ENCODE results near the gene SPACA4. TPM values are rescaled to one million over a fixed set of nuclear protein-coding genes. Genes with fewer than 3 reads are reported as not detected.
A peak's percentile ranks its signal among the peaks of the same experiment; 100 is the strongest.

Gene SPACA4
- total and polyA plus RNA-seq, 2 experiments from 2014 or later: not detected

GRCh38 chr19:48648134-48648533 is 41.6 kb downstream of the SPACA4 start:
- H3K4me3 ChIP-seq: no peak overlapping the region
- no peaks in the 10 kb centered on the region for H3K9me3 ChIP-seq (ENCODE audit: low read depth)
- H3K27ac ChIP-seq: no peak overlapping the region
- H3K27me3 ChIP-seq: no peaks in the 10 kb centered on the region
- no peak for DNase-seq (ENCODE audit: low read depth in 1 of 2, low spot score in 1 of 2)
- no peaks in the 10 kb centered on the region for H3K4me1 ChIP-seq (ENCODE audit: low read depth)
- no peaks in the 10 kb centered on the region for H3K36me3 ChIP-seq
- TF ChIP-seq CTCF (IDR thresholded peaks at IDR 0.05; ENCODE audit: low read depth, low read length): no peak

- H3K36me3 ChIP-seq: no peaks in the 10 kb centered on the region
- TF ChIP-seq CTCF (IDR thresholded peaks at IDR 0.05; ENCODE audit: low read depth, low read length): no peak
- no peaks in the 10 kb centered on the region for H3K4me1 ChIP-seq (ENCODE audit: low read depth)
These were observed 44.6 kb downstream of the SPACA4 start for GRCh38 chr19:48650974-48651682.

GRCh38 chr19:48651683-48652048 is 45.1 kb downstream of the SPACA4 start:
- Histone ChIP-seq H3K36me3 (no peaks in the 10 kb centered on the region), H3K9me3 (ENCODE audit: low read depth) (no peaks in the 10 kb centered on the region), H3K4me3 (no peak overlapping the region), H3K27ac (no peak overlapping the region), H3K27me3 (no peaks in the 10 kb centered on the region), H3K4me1 (ENCODE audit: low read depth) (no peaks in the 10 kb centered on the region)
- TF ChIP-seq CTCF (IDR thresholded peaks at IDR 0.05; ENCODE audit: low read depth, low read length): no peak
- DNase-seq (ENCODE audit: low read depth in 1 of 2, low spot score in 1 of 2): no peak

More at GRCh38 chr19:48650974-48651682, 44.6 kb downstream of the SPACA4 start:
- no peak overlapping the region for H3K27ac ChIP-seq
- no peaks in the 10 kb centered on the region for H3K9me3 ChIP-seq (ENCODE audit: low read depth)
- no peak overlapping the region for H3K4me3 ChIP-seq
- H3K27me3 ChIP-seq: no peaks in the 10 kb centered on the region
- no peak for DNase-seq (ENCODE audit: low read depth in 1 of 2, low spot score in 1 of 2)

GRCh38 chr19:48654299-48655059 is 47.9 kb downstream of the SPACA4 start:
- Histone ChIP-seq H3K36me3 (no peaks in the 10 kb centered on the region), H3K4me1 (ENCODE audit: low read depth) (no peaks in the 10 kb centered on the region), H3K27me3 (no peaks in the 10 kb centered on the region), H3K9me3 (ENCODE audit: low read depth) (no peaks in the 10 kb centered on the region), H3K27ac (no peak overlapping the region), H3K4me3 (no peak overlapping the region)
- no peak for DNase-seq (ENCODE audit: low read depth in 1 of 2, low spot score in 1 of 2)
- TF ChIP-seq CTCF (IDR thresholded peaks at IDR 0.05; ENCODE audit: low read depth, low read length): no peak

- TF ChIP-seq CTCF (IDR thresholded peaks at IDR 0.05; ENCODE audit: low read depth, low read length): no peak
- H3K27ac ChIP-seq: no peak overlapping the region
- H3K27me3 ChIP-seq: no peaks in the 10 kb centered on the region
- DNase-seq (ENCODE audit: low read depth in 1 of 2, low spot score in 1 of 2): peak in 1 of 2 donors; percentile 76
- no peak overlapping the region for H3K4me3 ChIP-seq
- H3K4me1 ChIP-seq (ENCODE audit: low read depth): no peaks in the 10 kb centered on the region
- no peaks in the 10 kb centered on the region for H3K9me3 ChIP-seq (ENCODE audit: low read depth)
- no peaks in the 10 kb centered on the region for H3K36me3 ChIP-seq
These were observed 50.4 kb downstream of the SPACA4 start for GRCh38 chr19:48656840-48657474.

Other genes with a start within 250 kb of the SPACA4 start
- gene TMEM143, start 242.8 kb upstream of the SPACA4 start, total RNA-seq: 17.9 and 29.8 TPM in 2 replicates
- gene TMEM143, start 242.8 kb upstream of the SPACA4 start, polyA plus RNA-seq: 38.5 and 68.5 TPM in 2 replicates
- 0.57 TPM in 1 of 2 replicates, not detected in the other for gene SYNGR4, start 242.4 kb upstream of the SPACA4 start, total RNA-seq
- gene SYNGR4, start 242.4 kb upstream of the SPACA4 start, polyA plus RNA-seq: not detected in 2 replicates
- 137 and 159 TPM in 2 replicates for gene KDELR1, start 215.2 kb upstream of the SPACA4 start, total RNA-seq
- gene KDELR1, start 215.2 kb upstream of the SPACA4 start, polyA plus RNA-seq: 186 and 218 TPM in 2 replicates
- 2.7 and 3.2 TPM in 2 replicates for gene GRIN2D, start 213.1 kb upstream of the SPACA4 start, total RNA-seq
- 3.5 and 3.9 TPM in 2 replicates for gene GRIN2D, start 213.1 kb upstream of the SPACA4 start, polyA plus RNA-seq
- 24.2 and 36.5 TPM in 2 replicates for gene GRWD1, start 160.8 kb upstream of the SPACA4 start, total RNA-seq
- gene GRWD1, start 160.8 kb upstream of the SPACA4 start, polyA plus RNA-seq: 36.3 and 38.6 TPM in 2 replicates
- gene KCNJ14, start 151.2 kb upstream of the SPACA4 start, total RNA-seq: 0.56 and 1.7 TPM in 2 replicates
- gene KCNJ14, start 151.2 kb upstream of the SPACA4 start, polyA plus RNA-seq: 0.61 and 1.5 TPM in 2 replicates
- 179 and 211 TPM in 2 replicates for gene CYTH2, start 137.4 kb upstream of the SPACA4 start, total RNA-seq
- 103 and 138 TPM in 2 replicates for gene CYTH2, start 137.4 kb upstream of the SPACA4 start, polyA plus RNA-seq
- 3.0 and 7.4 TPM in 2 replicates for gene LMTK3, start 94.9 kb upstream of the SPACA4 start, total RNA-seq
- 1.1 and 2.2 TPM in 2 replicates for gene LMTK3, start 94.9 kb upstream of the SPACA4 start, polyA plus RNA-seq
- gene SULT2B1, start 54.6 kb upstream of the SPACA4 start, total RNA-seq: not detected in 2 replicates
- 0.20 and 0.85 TPM in 2 replicates for gene SULT2B1, start 54.6 kb upstream of the SPACA4 start, polyA plus RNA-seq
- gene FAM83E, start 8.3 kb downstream of the SPACA4 start, total RNA-seq: 0.60 and 1.6 TPM in 2 replicates
- gene FAM83E, start 8.3 kb downstream of the SPACA4 start, polyA plus RNA-seq: not detected in 2 replicates
- gene RPL18, start 12.4 kb downstream of the SPACA4 start, total RNA-seq: 3,285 and 3,429 TPM in 2 replicates
- gene RPL18, start 12.4 kb downstream of the SPACA4 start, polyA plus RNA-seq: 692 and 838 TPM in 2 replicates
- 21.3 and 22.5 TPM in 2 replicates for gene SPHK2, start 12.8 kb downstream of the SPACA4 start, total RNA-seq
- 18.5 and 25.3 TPM in 2 replicates for gene SPHK2, start 12.8 kb downstream of the SPACA4 start, polyA plus RNA-seq
- 16.0 and 30.0 TPM in 2 replicates for gene DBP, start 30.6 kb downstream of the SPACA4 start, total RNA-seq
- 23.3 and 41.6 TPM in 2 replicates for gene DBP, start 30.6 kb downstream of the SPACA4 start, polyA plus RNA-seq
- gene CA11, start 39.4 kb downstream of the SPACA4 start, total RNA-seq: 11.9 and 15.6 TPM in 2 replicates
- gene CA11, start 39.4 kb downstream of the SPACA4 start, polyA plus RNA-seq: 26.3 and 30.7 TPM in 2 replicates
- gene NTN5, start 66.3 kb downstream of the SPACA4 start, total RNA-seq: 0.07 and 4.1 TPM in 2 replicates
- 0.15 TPM in 1 of 2 replicates, not detected in the other for gene NTN5, start 66.3 kb downstream of the SPACA4 start, polyA plus RNA-seq
- not detected in 2 replicates for gene FUT2, start 89.2 kb downstream of the SPACA4 start, total RNA-seq
- 0.11 and 0.55 TPM in 2 replicates for gene FUT2, start 89.2 kb downstream of the SPACA4 start, polyA plus RNA-seq
- 3.5 and 4.7 TPM in 2 replicates for gene MAMSTR, start 113.0 kb downstream of the SPACA4 start, total RNA-seq
- gene MAMSTR, start 113.0 kb downstream of the SPACA4 start, polyA plus RNA-seq: 6.1 and 6.3 TPM in 2 replicates
- gene RASIP1, start 133.9 kb downstream of the SPACA4 start, total RNA-seq: 3.2 and 5.5 TPM in 2 replicates
- 1.5 and 2.9 TPM in 2 replicates for gene RASIP1, start 133.9 kb downstream of the SPACA4 start, polyA plus RNA-seq
- not detected in 2 replicates for gene IZUMO1, start 140.2 kb downstream of the SPACA4 start, total RNA-seq
- 0.94 TPM in 1 of 2 replicates, not detected in the other for gene IZUMO1, start 140.2 kb downstream of the SPACA4 start, polyA plus RNA-seq
- gene FUT1, start 145.9 kb downstream of the SPACA4 start, total RNA-seq: 0.14 and 0.21 TPM in 2 replicates
- gene FUT1, start 145.9 kb downstream of the SPACA4 start, polyA plus RNA-seq: not detected in 2 replicates
- not detected in 2 replicates for gene FGF21, start 148.8 kb downstream of the SPACA4 start, total RNA-seq
- gene FGF21, start 148.8 kb downstream of the SPACA4 start, polyA plus RNA-seq: not detected in 2 replicates
- 127 and 144 TPM in 2 replicates for gene BCAT2, start 204.3 kb downstream of the SPACA4 start, total RNA-seq
- 154 and 157 TPM in 2 replicates for gene BCAT2, start 204.3 kb downstream of the SPACA4 start, polyA plus RNA-seq
- 27.5 and 43.1 TPM in 2 replicates for gene HSD17B14, start 229.7 kb downstream of the SPACA4 start, total RNA-seq
- 31.7 and 35.1 TPM in 2 replicates for gene HSD17B14, start 229.7 kb downstream of the SPACA4 start, polyA plus RNA-seq